HepG2 (cell line): ENCODE results near the gene AP2A2. TPM values are rescaled to one million over a fixed set of nuclear protein-coding genes. Genes with fewer than 3 reads are reported as not detected.

Experiments used
- ATF7 ChIP-seq, 2 experiments: fragments of 450-650 bp in 1 of 2; sonication (generic) in 1 of 2; formaldehyde crosslinking in 1 of 2; IDR thresholded peaks; 2 replicates each; pipeline versions ENCODE4 v1.4.0 to v1.6.1; 2016 to 2020; ENCODE audit warnings: antibody characterized with exemption in 1 of 2, mild to moderate bottlenecking in 1 of 2, missing genetic modification reagents in 1 of 2
- DDIT3 ChIP-seq: sonication (generic); formaldehyde crosslinking; IDR thresholded peaks from 2 replicates; pipeline ENCODE4 v1.4.0; 2020; ENCODE audit warnings: mild to moderate bottlenecking, missing genetic modification reagents
- FOSL2 ChIP-seq: sonication (generic); formaldehyde crosslinking; IDR thresholded peaks from 2 replicates; pipeline ENCODE4 v1.4.0; 2020; ENCODE audit warnings: missing genetic modification reagents
- FOXP1 ChIP-seq, 2 experiments: fragments of 450-650 bp in 1 of 2; IDR thresholded peaks; 2 replicates each; pipeline ENCODE4 v1.6.1; 2017 to 2018; ENCODE audit warnings: antibody characterized with exemption in 1 of 2
- HNRNPL ChIP-seq: fragments of 200-400 bp; formaldehyde crosslinking; IDR thresholded peaks from 2 replicates; pipeline ENCODE4 v1.6.1; 2017; ENCODE audit warnings: mild to moderate bottlenecking, low read depth, low read length
- MZF1 ChIP-seq: sonication (generic); formaldehyde crosslinking; IDR thresholded peaks from 2 replicates; pipeline ENCODE4 v1.8.1; 2023; ENCODE audit warnings: mild to moderate bottlenecking, missing genetic modification reagents, borderline replicate concordance
- PRDM4 ChIP-seq: sonication (generic); formaldehyde crosslinking; IDR thresholded peaks from 2 replicates; pipeline ENCODE4 v1.9.0; 2021; ENCODE audit warnings: missing genetic modification reagents, borderline replicate concordance
- SALL1 ChIP-seq: sonication (generic); formaldehyde crosslinking; IDR thresholded peaks from 2 replicates; pipeline ENCODE4 v1.8.0; 2022; ENCODE audit warnings: mild to moderate bottlenecking, missing genetic modification reagents
- SOX6 ChIP-seq, 2 experiments: fragments of 450-650 bp in 1 of 2; sonication (generic) in 1 of 2; formaldehyde crosslinking in 1 of 2; IDR thresholded peaks; 2 replicates each; pipeline versions ENCODE4 v1.4.0 to v1.6.1; 2017 to 2020; ENCODE audit warnings: antibody characterized with exemption in 1 of 2, mild to moderate bottlenecking in 1 of 2, missing genetic modification reagents in 1 of 2
- SP140L ChIP-seq: sonication (generic); formaldehyde crosslinking; IDR thresholded peaks from 2 replicates; pipeline ENCODE4 v1.4.0; 2020; ENCODE audit warnings: missing genetic modification reagents, borderline replicate concordance
- ZBTB4 ChIP-seq: sonication (generic); formaldehyde crosslinking; IDR thresholded peaks from 2 replicates; pipeline ENCODE4 v1.4.0; 2020; ENCODE audit warnings: missing genetic modification reagents, mild to moderate bottlenecking, borderline replicate concordance
- ZBTB43 ChIP-seq: sonication (generic); formaldehyde crosslinking; conservative IDR thresholded peaks from 2 replicates; pipeline ENCODE4 v1.4.0; 2020; ENCODE audit warnings: missing genetic modification reagents
- ZFY ChIP-seq: sonication (generic); formaldehyde crosslinking; IDR thresholded peaks from 2 replicates; pipeline ENCODE4 v1.4.0; 2020; ENCODE audit warnings: missing genetic modification reagents
- ZNF138 ChIP-seq: sonication (generic); formaldehyde crosslinking; IDR thresholded peaks from 2 replicates; pipeline ENCODE4 v1.5.0; 2020; ENCODE audit warnings: mild to moderate bottlenecking, low read depth, missing genetic modification reagents
- ZNF253 ChIP-seq: sonication (generic); formaldehyde crosslinking; IDR thresholded peaks from 2 replicates; pipeline ENCODE4 v1.8.0; 2022; ENCODE audit warnings: mild to moderate bottlenecking, missing genetic modification reagents, borderline replicate concordance
- ZNF513 ChIP-seq: sonication (generic); formaldehyde crosslinking; conservative IDR thresholded peaks from 2 replicates; pipeline ENCODE4 v1.5.0; 2020; ENCODE audit warnings: missing genetic modification reagents
- ZNF589 ChIP-seq: sonication (generic); formaldehyde crosslinking; conservative IDR thresholded peaks from 2 replicates; pipeline ENCODE4 v1.8.0; 2022; ENCODE audit warnings: mild to moderate bottlenecking, moderate library complexity, missing genetic modification reagents
- ZNF672 ChIP-seq: sonication (generic); formaldehyde crosslinking; IDR thresholded peaks from 2 replicates; pipeline ENCODE4 v1.8.1; 2022; ENCODE audit warnings: missing genetic modification reagents
- ZNF891 ChIP-seq: sonication (generic); formaldehyde crosslinking; IDR thresholded peaks from 2 replicates; pipeline ENCODE4 v1.5.0; 2020; ENCODE audit warnings: mild to moderate bottlenecking, missing genetic modification reagents
- polyA plus RNA-seq, 8 experiments: library from polyadenylated mRNA; depleted of rRNA in 3 of 8; stranded (reverse) in 7 of 8; unstranded in 1 of 8; fragments of >200 nt; fragmentation: Illumina TruSeq in 4 of 8; extraction: Trizol in 4 of 8; gene quantifications; 2 replicates each; pipeline versions ENCODE4 v1.2.1 to v1.2.3, GENCODE V29; 2011 to 2016; ENCODE audit warnings: low read depth in 4 of 8, missing spikeins in 1 of 8, mixed read lengths in 1 of 8; ENCODE audit not compliant: insufficient read depth in 1 of 8
- total RNA-seq, 5 experiments: library from RNA; depleted of rRNA; stranded (reverse); fragments of >200 nt; fragmentation: Illumina TruSeq; extraction: Trizol; gene quantifications; 2 replicates each; pipeline ENCODE4 v1.2.3, GENCODE V29; 2016; ENCODE audit warnings: low read depth in 1 of 5

The AP2A2 gene
- total and polyA plus RNA-seq, 2 of the 13 experiments (the other 11 are each of a cell fraction or from before 2014, with no cell fraction given) = 25.7 to 75.7 TPM

- TF ChIP-seq MZF1 (CRISPR knock-in tag) (no peak), ZNF253 (no peak), ZNF672 (CRISPR knock-in tag) (no peak), ATF7 (IDR thresholded peaks at IDR 0.05) (no peak), ATF7 (CRISPR knock-in tag; IDR thresholded peaks at IDR 0.05) (no peak), ZNF138 (0 out of 2 replicates have a peak, but pooled peaks have one; percentile 66), SOX6 (IDR thresholded peaks at IDR 0.05) (no peak), SOX6 (CRISPR knock-in tag; IDR thresholded peaks at IDR 0.05) (no peak), DDIT3 (CRISPR knock-in tag) (no peak), HNRNPL (no peak; the same call in 1 of the 2 replicates), SP140L (CRISPR knock-in tag) (no peak), ZBTB43 (no peak), FOXP1 (IDR thresholded peaks at IDR 0.05) (no peak), FOXP1 (CRISPR knock-in tag; IDR thresholded peaks at IDR 0.05) (no peak), ZBTB4 (peak; percentile 87; the same call in 1 of the 2 replicates), PRDM4 (CRISPR knock-in tag) (no peak), ZFY (CRISPR knock-in tag) (peak; percentile 85), FOSL2 (CRISPR knock-in tag) (no peak), ZNF891 (CRISPR knock-in tag) (peak; percentile 57; the same call in 1 of the 2 replicates), ZNF589 (CRISPR knock-in tag) (no peak), ZNF513 (CRISPR knock-in tag) (no peak), SALL1 (CRISPR knock-in tag) (peak; percentile 85)
These were observed 10.7 kb upstream of the AP2A2 start (continued) for GRCh38 chr11:914747-915501.
